A549 (cell line): ENCODE results near the gene VGF.

Source experiments
- CHD2 ChIP-seq: fragments of 150-350 bp; IDR thresholded peaks from 2 replicates; pipeline ENCODE4 v1.6.1; 2014; ENCODE audit warnings: low read length; ENCODE audit not compliant: partially characterized antibody
- HEYL ChIP-seq: fragments of 250-450 bp; sonication (Bioruptor Pico); IDR thresholded peaks from 2 replicates; pipeline ENCODE4 v1.8.0; 2021; ENCODE audit warnings: mild to moderate bottlenecking, moderate library complexity
- JUN ChIP-seq, 2 experiments: fragments of >200 bp; sonication (Bioruptor Twin); formaldehyde crosslinking; IDR thresholded peaks; 2 replicates in 1 of 2; 3 replicates in 1 of 2; pipeline ENCODE4 v1.6.1; 2016 to 2017
- POLR2AphosphoS2 ChIP-seq: conservative IDR thresholded peaks from 2 replicates; pipeline ENCODE4 v1.6.1; 2012; ENCODE audit warnings: low read length, improper control_type of control experiment, inconsistent platforms
- TF ChIP-seq, protein P1 (sequence below): fragments of >200 bp; sonication (Bioruptor Twin); formaldehyde crosslinking; IDR thresholded peaks from 3 replicates; pipeline ENCODE4 v1.5.1; 2016

DNA sequence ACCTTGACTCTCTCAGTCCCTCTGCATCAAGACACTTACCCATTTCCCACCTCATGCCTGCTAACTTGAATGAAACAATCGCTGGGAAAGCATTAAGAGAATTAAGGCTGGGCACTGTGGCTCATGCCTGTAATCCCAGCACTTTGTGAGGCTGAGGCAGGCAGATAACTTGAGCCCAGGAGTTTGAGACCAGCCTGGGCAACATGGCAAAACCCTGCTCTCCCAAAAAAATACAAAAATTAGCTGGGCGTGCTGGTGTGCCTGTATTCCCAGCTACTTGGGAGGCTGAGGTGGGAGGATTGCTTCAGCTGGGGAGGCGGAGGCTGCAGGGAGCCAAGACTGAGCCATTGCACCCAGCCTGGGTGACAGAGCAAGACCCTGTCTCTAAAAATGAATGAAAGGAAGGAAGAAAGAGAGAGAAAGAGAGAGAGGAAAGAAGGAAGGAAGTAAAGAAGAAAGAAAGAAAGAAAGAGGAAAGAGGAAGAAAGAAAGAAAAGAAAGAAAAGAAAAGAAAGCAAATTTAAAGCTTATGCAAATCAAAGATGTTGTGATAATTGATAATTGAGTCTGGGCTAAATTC is 37.8 kb downstream of the VGF start:
- TF ChIP-seq POLR2AphosphoS2 (no peak), HEYL (CRISPR knock-in tag) (no peak), JUN (IDR thresholded peaks at IDR 0.05) (no peak; a peak in 2 of 5 replicates), CHD2 (no peak)
- TF ChIP-seq, protein P1, sequence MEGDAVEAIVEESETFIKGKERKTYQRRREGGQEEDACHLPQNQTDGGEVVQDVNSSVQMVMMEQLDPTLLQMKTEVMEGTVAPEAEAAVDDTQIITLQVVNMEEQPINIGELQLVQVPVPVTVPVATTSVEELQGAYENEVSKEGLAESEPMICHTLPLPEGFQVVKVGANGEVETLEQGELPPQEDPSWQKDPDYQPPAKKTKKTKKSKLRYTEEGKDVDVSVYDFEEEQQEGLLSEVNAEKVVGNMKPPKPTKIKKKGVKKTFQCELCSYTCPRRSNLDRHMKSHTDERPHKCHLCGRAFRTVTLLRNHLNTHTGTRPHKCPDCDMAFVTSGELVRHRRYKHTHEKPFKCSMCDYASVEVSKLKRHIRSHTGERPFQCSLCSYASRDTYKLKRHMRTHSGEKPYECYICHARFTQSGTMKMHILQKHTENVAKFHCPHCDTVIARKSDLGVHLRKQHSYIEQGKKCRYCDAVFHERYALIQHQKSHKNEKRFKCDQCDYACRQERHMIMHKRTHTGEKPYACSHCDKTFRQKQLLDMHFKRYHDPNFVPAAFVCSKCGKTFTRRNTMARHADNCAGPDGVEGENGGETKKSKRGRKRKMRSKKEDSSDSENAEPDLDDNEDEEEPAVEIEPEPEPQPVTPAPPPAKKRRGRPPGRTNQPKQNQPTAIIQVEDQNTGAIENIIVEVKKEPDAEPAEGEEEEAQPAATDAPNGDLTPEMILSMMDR = no peak
